SIG-M5 (cell line): Measurements from ENCODE around the gene MINDY4.

Experiments
- DNase-seq: peaks from one replicate; lab custom pipeline; 2025; lab: John Stamatoyannopoulos, UW

Gene MINDY4

DNA sequence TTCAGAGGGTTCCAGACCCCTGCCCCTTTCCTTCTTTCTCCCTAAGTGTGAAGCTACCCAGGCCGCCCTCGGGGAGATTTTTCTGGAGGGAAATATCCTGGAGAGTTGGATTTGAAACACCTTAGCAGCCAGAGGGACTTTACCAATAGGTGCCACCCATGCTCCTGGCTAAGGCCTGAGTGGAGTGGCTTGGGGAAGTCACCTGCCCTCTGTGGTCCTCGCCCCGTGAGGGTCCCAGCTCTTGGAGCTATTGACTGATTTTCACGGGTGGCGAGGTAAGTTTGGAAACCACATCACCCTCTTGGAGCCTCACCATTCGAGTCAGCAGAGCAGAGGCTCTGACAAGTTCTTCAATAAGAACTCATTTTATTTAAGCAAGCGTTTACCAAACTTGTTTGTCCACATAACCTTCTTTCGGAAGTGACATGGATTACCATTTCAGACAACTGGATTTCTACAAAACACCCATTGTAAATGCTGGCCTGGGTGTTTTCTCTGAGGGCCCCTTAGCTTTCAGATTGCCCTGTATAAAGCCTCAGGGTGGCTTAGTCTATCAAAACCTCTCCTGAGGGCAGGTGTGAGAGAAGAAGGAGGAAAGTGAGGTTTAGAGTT lies 160.8 kb downstream of the MINDY4 start:
- DNase-seq = no peak

DNA sequence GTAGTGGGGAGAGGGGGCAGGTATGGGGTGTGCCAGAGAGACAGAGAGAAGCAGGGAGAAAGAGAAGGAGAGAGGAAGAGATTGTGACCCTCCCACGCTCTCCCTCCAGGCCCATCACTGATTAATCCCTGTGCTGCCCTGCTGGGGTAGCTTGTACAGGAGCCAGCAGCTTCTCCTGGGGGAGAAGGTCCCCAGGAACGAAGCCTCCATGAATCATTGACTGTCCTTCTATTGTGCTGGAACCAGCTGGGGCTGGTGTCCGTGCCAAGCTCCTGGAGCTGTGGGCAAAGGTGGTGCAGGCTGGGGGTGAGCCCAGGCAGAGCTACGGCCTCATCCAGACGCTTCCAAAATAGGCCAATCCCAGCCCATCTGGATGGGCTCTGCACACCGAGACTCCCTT lies 161.3 kb downstream of the MINDY4 start:
- DNase-seq = no peak

DNA sequence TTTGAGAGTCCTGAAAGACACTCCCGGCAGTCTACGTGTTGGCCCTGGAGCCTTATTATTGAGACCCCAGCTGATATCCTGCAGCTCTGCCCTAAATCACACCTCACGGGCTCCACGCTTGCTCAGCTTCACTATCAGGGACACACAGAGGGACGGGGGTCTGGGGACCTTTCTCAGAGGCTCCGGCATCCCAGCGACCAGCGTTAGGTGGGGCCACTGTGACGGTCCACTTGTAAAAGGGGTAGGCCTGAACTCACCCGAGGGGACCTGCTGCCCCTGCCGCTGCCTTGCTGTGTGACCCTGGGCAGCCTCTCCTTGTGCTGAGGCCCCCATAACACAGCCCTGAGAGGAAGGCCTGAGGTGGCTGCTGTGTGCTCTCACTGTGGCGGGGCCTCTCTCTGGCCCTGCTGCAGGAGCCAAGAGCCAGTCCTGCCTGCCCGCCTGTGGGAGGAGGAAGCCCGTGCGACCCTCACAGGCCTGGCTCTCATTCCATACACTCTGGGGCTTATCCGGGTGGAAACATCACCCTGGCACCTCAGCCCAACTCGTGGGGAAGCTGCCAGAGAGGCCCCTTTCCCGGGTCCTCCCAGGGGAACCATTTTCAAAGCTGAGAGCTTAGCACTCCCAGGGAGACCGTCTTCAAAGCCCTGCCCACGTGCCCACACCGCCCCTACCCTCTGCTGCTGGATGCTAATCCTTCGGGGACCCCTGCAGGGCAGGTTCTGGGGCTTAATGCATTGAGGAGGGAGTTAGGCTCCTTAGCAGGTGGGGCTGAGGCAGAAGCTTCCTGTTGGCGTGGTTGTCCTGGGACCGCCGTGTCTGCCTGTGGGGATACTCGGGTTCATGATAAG lies 162.1 kb downstream of the MINDY4 start:
- DNase-seq = no peak

DNA sequence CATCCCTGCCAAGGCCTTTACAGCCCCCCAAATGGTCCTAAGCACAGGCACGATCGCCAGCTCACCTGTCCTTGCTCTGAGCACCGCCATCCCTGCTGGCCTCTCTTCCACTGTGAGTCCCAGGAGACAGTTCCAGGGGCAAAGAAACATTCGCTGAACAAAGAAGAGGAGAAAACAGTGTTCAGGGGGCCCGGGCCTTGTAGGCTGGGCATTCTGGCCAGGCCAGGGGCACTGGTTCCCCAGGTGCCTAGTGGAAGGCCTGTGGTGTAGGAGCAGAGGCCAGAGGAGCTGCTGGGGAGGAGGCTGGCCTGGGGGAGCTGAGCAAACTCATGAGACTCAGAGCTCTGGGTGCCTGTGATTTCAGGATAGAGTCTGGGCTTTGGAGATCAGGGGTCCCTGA lies 163.0 kb downstream of the MINDY4 start:
- no peak for DNase-seq

DNA sequence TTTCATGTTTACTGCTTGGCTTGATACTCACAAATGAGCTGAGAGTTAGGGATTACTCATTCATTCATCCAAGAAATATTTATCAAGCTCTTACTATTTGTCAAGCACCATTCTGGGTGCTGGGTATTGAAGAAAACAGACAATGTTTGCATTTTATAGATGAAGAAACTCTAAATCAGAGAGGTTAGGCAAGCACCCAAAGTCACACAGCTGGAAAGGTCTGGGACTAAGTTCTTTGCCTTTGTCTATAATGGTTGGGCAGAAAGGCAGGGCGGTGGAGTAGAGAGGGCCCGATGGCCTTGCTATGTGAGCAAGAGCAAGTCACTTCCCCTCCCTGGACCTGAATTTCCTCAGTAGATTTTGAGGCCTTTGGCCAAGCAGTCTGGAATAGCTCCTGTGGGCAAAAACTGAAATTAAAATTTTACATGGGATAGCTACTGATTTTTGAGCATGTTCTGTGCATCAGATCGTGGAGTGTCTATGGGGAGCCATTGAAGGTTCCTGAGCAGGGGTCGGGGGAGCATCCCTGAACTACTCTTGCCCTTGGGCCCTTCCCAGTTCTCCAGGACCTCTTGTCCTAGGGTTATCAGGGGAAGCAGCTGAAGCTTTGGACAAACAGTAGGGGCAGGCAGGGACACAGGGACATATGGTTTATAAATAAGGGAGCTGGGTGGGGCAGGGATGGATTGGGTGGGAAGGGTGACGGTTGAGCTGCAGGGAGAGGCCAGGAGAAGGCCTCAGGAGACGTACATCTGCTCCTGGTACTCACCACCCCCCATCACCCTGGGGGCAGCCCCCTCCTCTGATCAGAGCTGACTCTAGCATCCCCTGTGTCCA lies 163.7 kb downstream of the MINDY4 start:
- no peak for DNase-seq

DNA sequence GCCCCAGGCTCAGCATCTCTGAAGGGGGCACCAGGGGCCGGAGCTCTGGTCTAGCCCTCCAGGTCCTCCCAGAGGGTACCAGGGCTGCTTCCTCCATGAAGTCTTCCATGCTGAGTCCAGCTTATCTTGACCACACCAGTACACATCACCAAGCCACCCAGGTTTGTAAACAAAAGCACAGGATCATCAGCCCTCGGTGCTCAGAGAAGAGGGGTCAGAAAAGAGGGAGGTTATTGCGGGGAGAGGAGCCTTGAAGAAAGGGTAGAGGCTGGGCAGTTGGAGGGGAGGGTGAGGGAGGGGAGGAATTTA lies 164.3 kb downstream of the MINDY4 start:
- DNase-seq = no peak

DNA sequence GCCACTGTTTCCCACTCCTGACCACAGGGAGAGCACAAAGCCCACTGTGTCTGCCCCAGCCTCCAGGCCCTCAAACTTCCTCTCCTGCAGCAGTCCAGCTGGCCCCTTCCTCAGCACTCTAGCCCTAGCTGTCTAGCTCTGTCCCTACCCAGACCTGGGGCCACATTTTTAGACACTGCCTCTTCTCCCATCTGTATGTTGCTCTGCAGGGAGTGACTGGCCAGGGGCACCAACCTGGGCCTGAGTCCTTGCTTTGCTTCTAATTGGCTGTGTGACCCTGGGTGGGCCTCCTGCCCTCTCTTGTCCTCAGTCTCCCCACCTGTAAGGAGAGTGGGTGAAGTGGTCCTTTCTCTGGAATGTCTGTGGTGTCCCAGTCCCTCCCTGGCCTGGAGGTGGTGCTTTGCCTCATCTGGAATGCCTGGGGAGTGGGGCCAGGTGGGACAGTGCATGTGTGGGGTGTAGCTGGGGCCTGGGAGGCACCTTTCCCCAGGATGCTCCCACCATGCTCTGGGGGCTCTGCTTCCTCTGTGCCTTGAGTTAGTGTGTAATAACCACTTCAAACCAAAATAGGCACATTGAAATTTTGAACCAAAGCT lies 165.5 kb downstream of the MINDY4 start:
- no peak for DNase-seq

DNA sequence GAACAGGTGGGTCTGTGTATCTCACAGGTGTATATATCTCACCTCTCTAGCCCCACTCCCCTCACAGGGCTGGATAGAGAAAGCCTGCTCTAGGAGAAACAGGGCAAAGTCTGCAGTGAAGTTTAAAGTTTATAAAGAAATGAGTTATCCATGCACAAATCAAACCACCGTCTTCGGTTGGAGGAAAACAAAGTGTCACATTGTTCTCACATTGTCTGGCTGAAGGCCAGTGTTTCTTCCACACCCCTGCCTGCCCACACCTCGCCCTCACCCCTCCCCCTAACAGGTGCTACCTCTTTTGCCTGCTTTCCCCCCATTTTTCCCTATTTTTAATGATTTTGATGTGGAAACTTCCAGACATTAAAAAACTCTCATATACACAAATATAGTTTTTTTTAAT lies 166.2 kb downstream of the MINDY4 start:
- no peak for DNase-seq

DNA sequence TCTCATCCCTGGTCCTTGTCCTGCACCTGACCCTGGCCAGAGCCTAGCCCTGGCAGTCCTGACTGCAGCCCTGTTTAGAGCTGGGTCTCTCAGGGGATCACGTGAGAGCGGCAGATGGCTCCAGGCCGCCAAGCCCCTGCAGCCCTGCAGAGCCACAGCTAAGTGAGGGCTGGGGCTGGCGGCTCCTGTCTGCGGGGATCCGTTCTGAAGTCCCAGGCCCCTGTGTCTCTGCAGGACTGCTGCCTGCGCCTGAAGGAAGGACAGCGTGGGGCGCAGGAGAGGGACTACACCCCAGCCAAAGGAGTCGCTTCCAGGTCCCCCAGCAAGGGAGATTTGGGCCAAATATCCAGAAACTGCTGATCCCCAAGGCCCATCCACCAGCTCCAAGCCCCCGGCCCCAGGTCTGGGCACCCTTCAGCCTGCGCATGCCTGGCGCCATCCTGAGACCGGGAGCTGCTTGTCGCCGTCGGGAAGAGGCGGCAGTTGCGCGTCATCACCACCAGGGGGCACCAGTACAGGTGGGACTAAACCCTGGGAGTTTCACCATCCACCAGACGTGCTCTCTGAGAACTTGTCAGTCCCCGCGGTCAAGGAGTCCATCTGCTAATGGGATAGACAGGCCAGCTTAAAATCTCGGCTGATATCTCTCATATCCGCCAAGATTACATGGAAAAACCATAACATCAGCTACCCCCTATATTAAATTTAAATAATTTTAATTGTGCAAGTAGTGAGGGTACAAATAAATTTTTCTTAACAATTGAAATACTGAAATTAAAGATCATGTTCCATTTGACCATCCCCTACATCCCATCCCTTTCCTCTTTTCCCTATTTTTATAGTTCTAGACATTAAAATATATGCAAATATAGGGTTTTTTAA lies 167.5 kb downstream of the MINDY4 start:
- DNase-seq = no peak

DNA sequence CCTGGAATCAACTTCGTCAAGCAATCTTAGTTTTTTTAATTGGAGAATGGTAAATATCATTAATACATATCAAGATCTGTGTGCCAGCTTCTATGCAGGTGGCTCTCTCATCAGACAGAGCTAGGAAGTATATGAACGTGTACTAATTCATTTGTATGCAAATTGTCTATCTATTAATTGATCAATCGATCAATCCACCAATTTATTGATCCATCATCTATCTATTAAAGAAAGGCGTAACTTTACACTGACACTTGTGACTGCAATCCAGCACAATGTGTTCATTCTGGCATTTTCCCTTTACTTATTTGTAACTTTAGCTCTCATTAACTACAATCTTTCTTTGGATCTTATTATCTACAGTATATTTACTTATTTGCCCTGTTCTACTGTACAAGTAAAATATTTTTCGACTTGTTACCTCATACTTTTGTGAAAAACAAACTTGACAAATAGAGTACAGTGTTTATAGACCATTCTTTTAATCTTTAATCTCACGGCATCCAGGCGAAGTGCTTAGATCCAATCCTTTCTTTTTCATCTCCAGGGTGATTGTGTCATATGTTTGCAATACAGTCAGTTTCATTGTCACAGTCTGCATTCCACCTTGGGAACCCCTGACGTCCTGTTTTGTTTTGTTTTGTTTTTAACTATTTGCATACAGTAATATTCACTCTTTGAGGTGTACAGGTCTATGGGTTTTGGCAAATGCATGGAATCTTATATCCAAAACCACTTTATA lies 170.5 kb downstream of the MINDY4 start:
- DNase-seq = no peak
